Dedifferentiated amniotic fluid mesenchymal stem cell (primary cell): ENCODE measurements around the gene SCAPER.
"Not testable (repeated sequence)": the region's sequence is repeated elsewhere in the genome, so short reads cannot be mapped to it uniquely, and the experiment has no call there.

ENCODE experiments used
- DNase-seq: peaks from one replicate; pipeline ENCODE4 v3.0.0-alpha.2; 2016; ENCODE audit errors: extremely low spot score

SCAPER gene

GRCh38 chr15:76787273-76787672 is 117.9 kb downstream of the SCAPER start:
- DNase-seq = no peak

- DNase-seq = no peak
Observed at GRCh38 chr15:76776969-76777368, 128.2 kb downstream of the SCAPER start.

- DNase-seq = no peak
Observed at GRCh38 chr15:76776480-76776879, 128.7 kb downstream of the SCAPER start.

- DNase-seq = no peak
Observed at GRCh38 chr15:76773234-76773633, 131.9 kb downstream of the SCAPER start.

- no peak for DNase-seq
Observed at GRCh38 chr15:76772776-76773175, 132.4 kb downstream of the SCAPER start.

- DNase-seq = no peak
Observed at GRCh38 chr15:76764004-76764403, 141.1 kb downstream of the SCAPER start.

GRCh38 chr15:76763554-76763953 is 141.6 kb downstream of the SCAPER start:
- no peak for DNase-seq

GRCh38 chr15:76756381-76756780 is 148.8 kb downstream of the SCAPER start:
- no peak for DNase-seq

GRCh38 chr15:76753771-76754170 is 151.4 kb downstream of the SCAPER start:
- no peak for DNase-seq

GRCh38 chr15:76753131-76753530 is 152.0 kb downstream of the SCAPER start:
- no peak for DNase-seq

- no peak for DNase-seq
Observed at GRCh38 chr15:76752549-76752948, 152.6 kb downstream of the SCAPER start.

- no peak for DNase-seq
Observed at GRCh38 chr15:76737573-76737972, 167.6 kb downstream of the SCAPER start.

- not testable (repeated sequence) for DNase-seq
Observed at GRCh38 chr15:76732321-76732720, 172.8 kb downstream of the SCAPER start.

GRCh38 chr15:76730262-76730661 is 174.9 kb downstream of the SCAPER start:
- DNase-seq = peak; percentile 46

- DNase-seq = no peak
Observed at GRCh38 chr15:76718863-76719262, 186.3 kb downstream of the SCAPER start.

- DNase-seq = no peak
Observed at GRCh38 chr15:76714950-76715349, 190.2 kb downstream of the SCAPER start.

- DNase-seq = no peak
Observed at GRCh38 chr15:76711351-76711827, 193.8 kb downstream of the SCAPER start.

- not testable (repeated sequence) for DNase-seq
Observed at GRCh38 chr15:76704032-76704431, 201.1 kb downstream of the SCAPER start.

GRCh38 chr15:76696840-76697239 is 208.3 kb downstream of the SCAPER start:
- no peak for DNase-seq

GRCh38 chr15:76692546-76692945 is 212.6 kb downstream of the SCAPER start:
- not testable (repeated sequence) for DNase-seq

- not testable (repeated sequence) for DNase-seq
Observed at GRCh38 chr15:76687592-76687991, 217.5 kb downstream of the SCAPER start.

- no peak for DNase-seq
Observed at GRCh38 chr15:76684002-76684401, 221.1 kb downstream of the SCAPER start.

- DNase-seq = no peak
Observed at GRCh38 chr15:76682833-76683232, 222.3 kb downstream of the SCAPER start.

- DNase-seq = no peak
Observed at GRCh38 chr15:76682259-76682658, 222.9 kb downstream of the SCAPER start.
